BLaER1 treated with 17β-estradiol and CSF1 and Interleukin-3, amounts not matched to agents 10 nM and 100 nM (cell line): ENCODE results near the gene BGN.

Experiments used
- H3K27ac ChIP-seq, 11 experiments: shearing (Covaris generic); formaldehyde crosslinking; 2 replicates each; pipeline ENCODE4 v1.8.1; 2022
- H3K27me3 ChIP-seq, 11 experiments: shearing (Covaris generic); formaldehyde crosslinking; 2 replicates each; pipeline ENCODE4 v1.8.1; 2022
- H3K36me3 ChIP-seq, 11 experiments: shearing (Covaris generic); formaldehyde crosslinking; 2 replicates each; pipeline ENCODE4 v1.8.1; 2022
- H3K4me1 ChIP-seq, 10 experiments: shearing (Covaris generic); formaldehyde crosslinking; 2 replicates each; pipeline ENCODE4 v1.8.1; 2022
- H3K4me2 ChIP-seq, 11 experiments: shearing (Covaris generic); formaldehyde crosslinking; 2 replicates each; pipeline ENCODE4 v1.8.1; 2022
- H3K4me3 ChIP-seq, 10 experiments: shearing (Covaris generic); formaldehyde crosslinking; 2 replicates each; pipeline ENCODE4 v1.8.1; 2022
- H3K9ac ChIP-seq, 11 experiments: shearing (Covaris generic); formaldehyde crosslinking; 2 replicates each; pipeline ENCODE4 v1.8.1; 2022
- H3K9me3 ChIP-seq, 11 experiments: shearing (Covaris generic); formaldehyde crosslinking; replicated peaks in 1 of 11; 2 replicates each; pipeline ENCODE4 v1.8.1; 2022
- H4K20me1 ChIP-seq, 11 experiments: shearing (Covaris generic); formaldehyde crosslinking; 2 replicates each; pipeline ENCODE4 v1.8.1; 2022
- Cebpa-rat ChIP-seq, 11 experiments: shearing (Covaris generic); IDR thresholded peaks; 2 replicates each; pipeline ENCODE4 v1.8.1; 2022

Gene BGN

GRCh38 chrX:153457136-153457825, 37.5 kb upstream of the BGN start:
- Histone ChIP-seq H3K4me3 (no peak overlapping the region), H3K9ac (no peak overlapping the region), H3K4me2 (no peak overlapping the region), H3K27me3 (peaks cover 46 to 97% (median 83%) of the 10 kb centered on the region in 11 experiments), H3K27ac (no peak overlapping the region), H3K9me3 (no peaks in the 10 kb centered on the region), H3K36me3 (peaks cover 5 to 79% (median 26%) of the 10 kb centered on the region in 11 experiments; a peak in 15 of 22 replicates), H3K4me1 (peaks cover 0 to 10% (median 2%) of the 10 kb centered on the region in 10 experiments; a peak in 7 of 20 replicates), H4K20me1 (peaks cover 0 to 64% (median 18%) of the 10 kb centered on the region in 11 experiments; a peak in 15 of 22 replicates)
- TF ChIP-seq Cebpa-rat (IDR thresholded peaks at IDR 0.05): no peak

DNA sequence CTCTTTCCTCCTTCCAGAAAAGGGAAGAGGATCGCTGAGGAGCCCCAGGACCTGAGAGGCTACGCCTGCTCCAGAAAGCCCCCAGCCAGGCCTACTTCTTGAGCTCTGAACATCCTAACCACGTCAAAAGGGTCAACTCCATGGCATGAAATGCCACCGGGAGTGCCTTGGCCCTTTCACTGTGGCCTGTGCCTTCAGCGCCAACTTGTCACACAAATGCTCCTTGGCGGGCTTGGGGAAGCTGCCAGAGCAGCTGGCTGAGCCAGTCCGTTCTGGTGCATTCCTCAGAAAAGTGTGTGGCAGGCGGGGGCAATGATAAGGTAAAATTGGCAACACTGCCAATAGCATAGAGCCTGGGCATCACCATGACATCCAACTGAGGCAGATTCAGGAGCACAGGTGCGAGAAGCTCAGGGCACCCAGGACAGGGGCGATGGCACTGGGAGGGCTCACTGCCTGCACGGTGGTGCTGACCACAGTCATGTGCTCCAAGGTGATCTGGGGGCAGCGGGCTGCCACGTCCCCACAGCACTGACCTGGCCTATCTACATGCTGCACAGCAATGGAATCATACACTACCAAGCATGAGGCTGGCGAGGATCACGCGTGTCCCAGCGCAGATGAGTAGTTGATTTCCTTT, 36.8 kb upstream of the BGN start:
- Histone ChIP-seq H3K4me2 (no peak overlapping the region), H3K36me3 (peaks cover 5 to 86% (median 29%) of the 10 kb centered on the region in 11 experiments; a peak in 15 of 22 replicates), H3K27me3 (peaks cover 45 to 97% (median 83%) of the 10 kb centered on the region in 11 experiments), H3K9ac (no peak overlapping the region), H3K4me1 (peaks cover 0 to 10% (median 2%) of the 10 kb centered on the region in 10 experiments; a peak in 7 of 20 replicates), H3K9me3 (no peaks in the 10 kb centered on the region), H3K4me3 (no peak overlapping the region), H4K20me1 (peaks cover 0 to 65% (median 24%) of the 10 kb centered on the region in 11 experiments; a peak in 16 of 22 replicates), H3K27ac (no peak overlapping the region)
- TF ChIP-seq Cebpa-rat (IDR thresholded peaks at IDR 0.05): no peak

GRCh38 chrX:153458476-153458875, 36.3 kb upstream of the BGN start:
- no peaks in the 10 kb centered on the region for H3K9me3 ChIP-seq
- H3K27me3 ChIP-seq: peaks cover 44 to 97% (median 85%) of the 10 kb centered on the region in 11 experiments
- H3K9ac ChIP-seq: no peak overlapping the region
- H4K20me1 ChIP-seq: peaks cover 0 to 67% (median 29%) of the 10 kb centered on the region in 11 experiments; a peak in 16 of 22 replicates
- peaks cover 0 to 10% (median 2%) of the 10 kb centered on the region in 10 experiments; a peak in 7 of 20 replicates for H3K4me1 ChIP-seq
- H3K27ac ChIP-seq: no peak overlapping the region
- H3K4me2 ChIP-seq: no peak overlapping the region
- H3K4me3 ChIP-seq: no peak overlapping the region
- H3K36me3 ChIP-seq: peaks cover 5 to 90% (median 30%) of the 10 kb centered on the region in 11 experiments; a peak in 15 of 22 replicates
- TF ChIP-seq Cebpa-rat (IDR thresholded peaks at IDR 0.05): no peak

- peaks cover 2 to 94% (median 34%) of the 10 kb centered on the region in 11 experiments; a peak in 18 of 22 replicates for H3K36me3 ChIP-seq
- H4K20me1 ChIP-seq: peaks cover 0 to 78% (median 37%) of the 10 kb centered on the region in 11 experiments; a peak in 16 of 22 replicates
- peaks cover 41 to 100% (median 87%) of the 10 kb centered on the region in 11 experiments for H3K27me3 ChIP-seq
- H3K4me1 ChIP-seq: peaks cover 0 to 8% (median 2%) of the 10 kb centered on the region in 10 experiments; a peak in 7 of 20 replicates
- no peak for TF ChIP-seq Cebpa-rat (IDR thresholded peaks at IDR 0.05)
- H3K9ac ChIP-seq: no peak overlapping the region
- no peak overlapping the region for H3K4me2 ChIP-seq
- no peak overlapping the region for H3K27ac ChIP-seq
- no peak overlapping the region for H3K4me3 ChIP-seq
- no peaks in the 10 kb centered on the region for H3K9me3 ChIP-seq
These were observed 34.8 kb upstream of the BGN start for GRCh38 chrX:153459986-153460385.

- Histone ChIP-seq H3K27me3 (peaks cover 44 to 100% (median 88%) of the 10 kb centered on the region in 11 experiments), H4K20me1 (peaks cover 0 to 78% (median 44%) of the 10 kb centered on the region in 11 experiments; a peak in 17 of 22 replicates), H3K9ac (no peak overlapping the region), H3K27ac (no peak overlapping the region), H3K4me1 (peaks cover 0 to 6% (median 0%) of the 10 kb centered on the region in 10 experiments; a peak in 2 of 20 replicates), H3K4me2 (no peak overlapping the region), H3K4me3 (no peak overlapping the region), H3K9me3 (no peaks in the 10 kb centered on the region), H3K36me3 (peaks cover 0 to 91% (median 34%) of the 10 kb centered on the region in 11 experiments; a peak in 18 of 22 replicates)
- no peak for TF ChIP-seq Cebpa-rat (IDR thresholded peaks at IDR 0.05)
These were observed 34.0 kb upstream of the BGN start for GRCh38 chrX:153460826-153461225.

DNA sequence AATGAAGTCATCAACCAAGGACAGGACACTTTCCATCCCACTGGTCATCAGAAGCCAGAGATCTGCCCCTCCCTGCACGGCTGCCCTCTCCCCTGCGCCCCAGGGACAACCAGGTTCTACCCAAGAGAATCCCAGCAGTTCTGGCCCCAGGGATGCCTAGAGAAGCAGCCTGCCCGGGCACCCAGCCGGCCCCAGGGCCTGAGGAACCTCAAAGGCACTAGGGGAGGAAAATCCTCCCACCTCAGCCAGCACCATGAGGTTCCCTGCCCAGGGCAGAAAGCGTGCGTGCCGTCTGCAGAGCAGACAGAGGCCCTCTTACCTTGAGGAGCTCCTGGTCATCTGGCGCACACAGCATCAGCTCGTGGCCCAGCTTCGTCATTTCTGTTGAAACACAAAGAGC, 32.5 kb upstream of the BGN start:
- H4K20me1 ChIP-seq: peaks cover 0 to 78% (median 47%) of the 10 kb centered on the region in 11 experiments; a peak in 17 of 22 replicates
- H3K4me3 ChIP-seq: no peak overlapping the region
- peaks cover 0 to 76% (median 28%) of the 10 kb centered on the region in 11 experiments; a peak in 18 of 22 replicates for H3K36me3 ChIP-seq
- H3K4me2 ChIP-seq: no peak overlapping the region
- peaks cover 43 to 99% (median 91%) of the 10 kb centered on the region in 11 experiments for H3K27me3 ChIP-seq
- H3K9ac ChIP-seq: no peak overlapping the region
- H3K4me1 ChIP-seq: peaks cover 0 to 5% (median 0%) of the 10 kb centered on the region in 10 experiments; a peak in 1 of 20 replicates
- no peak overlapping the region for H3K27ac ChIP-seq
- no peaks in the 10 kb centered on the region for H3K9me3 ChIP-seq
- no peak for TF ChIP-seq Cebpa-rat (IDR thresholded peaks at IDR 0.05)

GRCh38 chrX:153463031-153463430, 31.7 kb upstream of the BGN start:
- no peak for TF ChIP-seq Cebpa-rat (IDR thresholded peaks at IDR 0.05)
- Histone ChIP-seq H3K4me1 (peaks cover 0 to 5% (median 0%) of the 10 kb centered on the region in 10 experiments; a peak in 2 of 20 replicates), H3K36me3 (peaks cover 0 to 75% (median 28%) of the 10 kb centered on the region in 11 experiments; a peak in 18 of 22 replicates)

DNA sequence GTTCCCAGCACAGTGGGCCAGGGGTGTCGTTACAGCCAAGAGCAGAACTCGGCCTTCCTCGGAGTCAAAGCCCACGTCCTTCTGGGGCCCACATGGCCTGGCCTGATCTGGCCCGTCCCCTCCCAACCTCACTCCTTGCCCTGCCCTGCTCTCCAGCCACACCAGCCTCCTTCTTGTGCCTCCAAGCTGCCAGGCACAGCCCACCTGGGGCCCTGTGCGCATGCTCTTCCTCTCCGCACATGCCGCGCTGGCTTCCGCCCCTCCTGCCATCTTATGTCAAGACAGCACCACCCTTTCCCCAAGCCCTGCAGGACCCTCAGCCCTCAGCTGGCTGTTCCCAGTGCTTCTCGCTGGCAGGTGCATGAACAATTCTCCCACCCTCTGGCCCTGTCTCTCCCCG, 31.2 kb upstream of the BGN start:
- Histone ChIP-seq H3K36me3 (peaks cover 0 to 75% (median 31%) of the 10 kb centered on the region in 11 experiments; a peak in 18 of 22 replicates), H3K9me3 (no peaks in the 10 kb centered on the region), H4K20me1 (peaks cover 0 to 80% (median 60%) of the 10 kb centered on the region in 11 experiments; a peak in 17 of 22 replicates), H3K4me1 (peaks cover 0 to 10% (median 1%) of the 10 kb centered on the region in 10 experiments; a peak in 9 of 20 replicates), H3K4me2 (no peak overlapping the region), H3K27ac (no peak overlapping the region), H3K4me3 (no peak overlapping the region), H3K9ac (no peak overlapping the region), H3K27me3 (peaks cover 43 to 97% (median 91%) of the 10 kb centered on the region in 11 experiments)
- no peak for TF ChIP-seq Cebpa-rat (IDR thresholded peaks at IDR 0.05)

More at GRCh38 chrX:153463031-153463430, 31.7 kb upstream of the BGN start:
- Histone ChIP-seq H3K9ac (no peak overlapping the region), H3K27me3 (peaks cover 42 to 99% (median 91%) of the 10 kb centered on the region in 11 experiments), H3K4me2 (no peak overlapping the region), H3K27ac (no peak overlapping the region), H3K9me3 (no peaks in the 10 kb centered on the region), H4K20me1 (peaks cover 0 to 80% (median 55%) of the 10 kb centered on the region in 11 experiments; a peak in 17 of 22 replicates), H3K4me3 (no peak overlapping the region)
